Measurements from ENCODE around the gene RNF186. TPM values are rescaled to one million over a fixed set of nuclear protein-coding genes. Genes with fewer than 3 reads are reported as not detected.
"Not testable (repeated sequence)": the region's sequence is repeated elsewhere in the genome, so short reads cannot be mapped to it uniquely, and the experiment has no call there.

The RNF186 gene
- total RNA-seq, 3 donors from 2014 or later: 15.1 to 42.6 (median 41.0) TPM

DNA sequence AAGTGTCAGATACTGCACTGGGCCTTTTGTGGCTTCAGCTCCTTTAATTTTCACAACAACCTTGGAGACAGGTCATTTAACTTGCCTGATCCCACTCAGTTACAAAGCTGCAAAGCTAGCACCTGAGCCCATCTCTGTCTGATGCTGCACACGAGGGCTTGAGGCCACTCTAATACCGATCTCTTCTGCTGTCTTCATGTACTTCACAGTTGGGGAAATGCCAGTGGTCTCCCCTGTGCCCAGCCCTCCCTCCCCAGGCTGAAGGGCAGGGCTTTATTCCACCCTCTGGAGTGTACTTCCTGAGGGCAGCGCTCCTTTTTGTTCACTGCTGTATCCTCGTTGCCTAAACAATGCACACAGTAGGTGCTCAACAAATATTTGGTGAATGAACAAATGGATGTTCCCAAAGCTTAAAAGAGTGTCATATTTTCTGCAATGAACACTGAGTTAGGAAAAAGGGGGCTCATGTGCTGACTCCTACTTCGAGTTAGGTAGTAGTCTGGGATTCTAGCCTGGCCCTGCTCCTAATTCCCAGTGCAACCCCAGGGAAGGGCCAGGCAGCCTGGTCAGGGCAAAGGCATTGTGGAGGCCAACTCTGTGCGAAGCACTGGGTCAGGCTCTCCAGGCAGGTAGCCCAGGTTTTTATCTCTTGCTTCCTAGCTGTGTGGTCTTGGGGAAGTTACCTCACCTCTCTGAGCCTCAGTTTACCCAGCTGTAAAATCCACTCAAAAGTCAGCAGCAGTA, 16.4 kb downstream of the RNF186 start:
- ATAC-seq (no peak), DNase-seq (no peak)
- TF ChIP-seq, protein P1, sequence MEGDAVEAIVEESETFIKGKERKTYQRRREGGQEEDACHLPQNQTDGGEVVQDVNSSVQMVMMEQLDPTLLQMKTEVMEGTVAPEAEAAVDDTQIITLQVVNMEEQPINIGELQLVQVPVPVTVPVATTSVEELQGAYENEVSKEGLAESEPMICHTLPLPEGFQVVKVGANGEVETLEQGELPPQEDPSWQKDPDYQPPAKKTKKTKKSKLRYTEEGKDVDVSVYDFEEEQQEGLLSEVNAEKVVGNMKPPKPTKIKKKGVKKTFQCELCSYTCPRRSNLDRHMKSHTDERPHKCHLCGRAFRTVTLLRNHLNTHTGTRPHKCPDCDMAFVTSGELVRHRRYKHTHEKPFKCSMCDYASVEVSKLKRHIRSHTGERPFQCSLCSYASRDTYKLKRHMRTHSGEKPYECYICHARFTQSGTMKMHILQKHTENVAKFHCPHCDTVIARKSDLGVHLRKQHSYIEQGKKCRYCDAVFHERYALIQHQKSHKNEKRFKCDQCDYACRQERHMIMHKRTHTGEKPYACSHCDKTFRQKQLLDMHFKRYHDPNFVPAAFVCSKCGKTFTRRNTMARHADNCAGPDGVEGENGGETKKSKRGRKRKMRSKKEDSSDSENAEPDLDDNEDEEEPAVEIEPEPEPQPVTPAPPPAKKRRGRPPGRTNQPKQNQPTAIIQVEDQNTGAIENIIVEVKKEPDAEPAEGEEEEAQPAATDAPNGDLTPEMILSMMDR (IDR thresholded peaks at IDR 0.05): no peak
- Histone ChIP-seq H3K4me3 (no peak overlapping the region), H3K36me3 (ENCODE audit: low read depth) (no peaks in the 10 kb centered on the region), H3K9me3 (no peaks in the 10 kb centered on the region), H3K4me1 (ENCODE audit: low read depth) (peaks cover 4% of the 10 kb centered on the region)
- intact Hi-C loops (cut with DNase I, micrococcal nuclease): no loop called here

- Histone ChIP-seq H3K4me3 (no peak overlapping the region), H3K4me1 (ENCODE audit: low read depth) (peaks cover 4% of the 10 kb centered on the region), H3K36me3 (ENCODE audit: low read depth) (no peaks in the 10 kb centered on the region), H3K9me3 (no peaks in the 10 kb centered on the region)
- ATAC-seq (no peak), DNase-seq (no peak)
- intact Hi-C loops (cut with DNase I, micrococcal nuclease): no loop called here
- TF ChIP-seq, protein P1 (IDR thresholded peaks at IDR 0.05): no peak
These were observed 17.3 kb downstream of the RNF186 start for GRCh38 chr1:19797827-19798226.

GRCh38 chr1:19794583-19794982, 20.5 kb downstream of the RNF186 start:
- Histone ChIP-seq H3K9me3 (no peaks in the 10 kb centered on the region), H3K4me1 (ENCODE audit: low read depth) (no peaks in the 10 kb centered on the region), H3K4me3 (no peak overlapping the region), H3K36me3 (ENCODE audit: low read depth) (no peaks in the 10 kb centered on the region)
- DNase-seq (no peak), ATAC-seq (no peak)
- intact Hi-C loops (cut with DNase I, micrococcal nuclease): no loop called here
- TF ChIP-seq, protein P1 (IDR thresholded peaks at IDR 0.05): no peak

GRCh38 chr1:19793360-19794046, 21.6 kb downstream of the RNF186 start:
- intact Hi-C loops (cut with DNase I, micrococcal nuclease): no loop called here
- H3K9me3 ChIP-seq: no peaks in the 10 kb centered on the region
- no peaks in the 10 kb centered on the region for H3K4me1 ChIP-seq (ENCODE audit: low read depth)
- no peak for DNase-seq
- TF ChIP-seq, protein P1 (IDR thresholded peaks at IDR 0.05): no peak
- no peak overlapping the region for H3K4me3 ChIP-seq
- H3K36me3 ChIP-seq (ENCODE audit: low read depth): no peaks in the 10 kb centered on the region
- peak; percentile 37 for ATAC-seq

DNA sequence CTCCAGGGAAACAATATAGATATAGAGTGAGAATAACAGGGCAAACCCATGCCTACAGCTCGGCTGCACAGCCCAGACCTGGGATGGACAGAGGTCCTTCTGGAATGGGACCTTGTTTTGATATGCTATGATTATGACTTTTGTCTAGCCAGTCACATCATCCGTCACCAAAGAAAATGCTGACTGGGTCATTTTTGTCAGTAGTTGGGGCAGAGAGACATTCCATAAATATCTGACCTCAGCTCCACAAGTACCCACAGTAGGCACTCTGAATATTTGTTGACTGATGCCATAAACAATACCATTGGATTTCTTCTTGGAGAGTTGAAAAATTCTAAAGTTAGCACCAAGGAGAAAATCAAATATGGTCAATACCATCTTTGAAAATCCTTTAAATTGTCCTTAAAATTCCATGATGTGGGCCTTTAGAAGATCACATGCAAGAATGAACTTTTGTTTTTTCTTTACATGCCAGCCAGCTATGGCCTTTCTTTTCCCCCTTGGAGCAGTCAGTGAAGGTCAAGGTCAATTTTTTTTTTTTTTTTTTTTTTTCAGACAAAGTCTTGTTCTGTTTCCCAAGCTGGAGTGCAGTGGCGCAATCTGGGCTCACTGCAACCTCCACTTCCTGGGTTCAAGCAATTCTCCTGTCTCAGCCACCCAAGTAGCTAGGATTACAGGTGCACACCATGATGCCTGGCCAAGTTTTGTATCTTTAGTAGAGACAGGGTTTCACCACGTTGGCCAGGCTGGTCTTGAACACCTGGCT, 22.7 kb downstream of the RNF186 start:
- Histone ChIP-seq H3K4me3 (no peak overlapping the region), H3K4me1 (ENCODE audit: low read depth) (no peaks in the 10 kb centered on the region), H3K9me3 (no peaks in the 10 kb centered on the region), H3K36me3 (ENCODE audit: low read depth) (no peaks in the 10 kb centered on the region)
- intact Hi-C loops (cut with DNase I, micrococcal nuclease): no loop called here
- DNase-seq (no peak), ATAC-seq (no peak)
- TF ChIP-seq, protein P1 (IDR thresholded peaks at IDR 0.05): no peak

DNA sequence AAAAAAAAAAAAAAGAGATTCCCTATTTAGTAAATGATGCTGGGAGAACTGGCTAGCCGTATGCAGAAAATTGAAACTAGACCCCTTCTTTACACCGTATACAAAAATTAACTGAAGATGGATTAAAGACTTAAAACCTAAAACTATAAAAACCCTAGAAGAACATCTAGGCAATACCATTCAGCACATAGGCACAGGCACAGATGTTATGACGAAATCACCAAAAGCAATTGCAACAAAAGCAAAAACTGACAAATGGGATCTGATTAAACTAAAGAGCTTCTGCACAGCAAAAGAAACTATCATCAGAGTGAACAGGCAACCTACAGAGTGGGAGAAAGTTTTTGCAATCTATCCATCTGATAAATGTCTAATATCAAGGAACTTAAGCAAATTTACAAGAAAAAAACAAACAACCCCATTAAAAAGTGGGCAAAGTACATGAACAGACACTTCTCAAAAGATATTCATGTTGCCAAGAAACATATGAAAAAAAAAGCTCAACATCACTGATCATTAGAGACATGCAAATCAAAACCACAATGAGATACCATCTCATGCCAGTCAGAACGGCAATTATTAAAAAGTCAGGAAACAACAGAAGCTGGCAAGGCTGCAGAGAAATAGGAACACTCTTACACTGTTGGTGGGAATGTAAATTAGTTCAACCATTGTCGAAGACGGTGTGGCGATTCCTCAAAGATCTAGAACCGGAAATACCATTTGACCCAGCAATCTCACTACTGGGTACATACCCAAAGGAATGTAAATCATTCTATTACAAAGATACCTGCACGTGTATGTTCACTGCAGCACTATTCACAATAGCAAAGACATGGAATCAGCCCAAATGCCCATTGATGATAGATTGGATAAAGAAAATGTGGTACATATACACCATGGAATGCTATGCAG, 24.8 kb downstream of the RNF186 start:
- intact Hi-C loops (cut with DNase I, micrococcal nuclease); H3K36me3 ChIP-seq (ENCODE audit: low read depth); H3K4me1 ChIP-seq (ENCODE audit: low read depth); DNase-seq; H3K9me3 ChIP-seq; H3K4me3 ChIP-seq; ATAC-seq: not testable (repeated sequence)

Measured in mucosa of descending colon (tissue), 3 donors.